NCI-H2196 (cell line): ENCODE results near the gene RFPL3.
"Not testable (repeated sequence)": the region's sequence is repeated elsewhere in the genome, so short reads cannot be mapped to it uniquely, and the experiment has no call there.

ENCODE experiments used
- DNase-seq: peaks from one replicate; lab custom pipeline; 2025; ENCODE audit not compliant: unreplicated experiment; lab: John Stamatoyannopoulos, UW

Gene RFPL3

DNA sequence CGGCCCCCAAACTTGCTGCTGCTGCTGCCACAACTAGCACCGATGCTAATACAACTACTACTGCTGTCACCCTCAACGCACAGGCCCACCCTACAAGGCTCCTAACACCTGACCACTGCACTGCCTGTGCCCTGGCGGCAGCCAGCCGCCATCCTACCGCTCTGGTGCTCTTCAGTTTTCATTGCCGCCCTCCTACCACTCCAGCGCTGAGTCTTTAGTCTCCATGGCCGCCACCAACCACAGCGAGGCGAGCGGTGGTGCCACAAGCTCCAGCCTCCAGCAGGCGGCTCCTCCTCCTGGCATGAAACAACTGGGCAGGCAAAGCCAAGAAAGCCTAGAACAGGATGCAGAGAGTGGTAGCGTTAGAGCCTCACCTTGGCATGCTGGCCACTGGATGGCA is 5.0 kb upstream of the RFPL3 start:
- no peak for DNase-seq

DNA sequence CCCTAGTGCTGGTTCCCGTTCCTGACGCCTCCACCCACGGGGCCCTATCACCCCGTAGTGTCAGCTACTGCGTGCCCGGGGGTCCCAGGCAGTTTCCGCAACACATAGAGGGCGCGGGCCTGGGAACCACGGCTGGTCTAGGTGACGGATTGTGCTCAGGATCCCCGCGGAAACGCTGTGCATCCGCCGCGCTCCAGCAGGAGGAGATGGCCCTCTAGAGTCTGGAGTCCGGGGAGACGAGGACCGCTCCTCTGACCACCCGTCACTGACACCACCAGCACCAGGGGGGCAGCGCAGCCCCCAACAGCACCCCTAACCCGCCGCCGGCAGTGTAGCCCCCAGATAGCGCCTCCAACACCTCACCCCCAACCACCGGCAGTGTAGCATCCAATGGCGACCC is 4.4 kb upstream of the RFPL3 start:
- DNase-seq = no peak

DNA sequence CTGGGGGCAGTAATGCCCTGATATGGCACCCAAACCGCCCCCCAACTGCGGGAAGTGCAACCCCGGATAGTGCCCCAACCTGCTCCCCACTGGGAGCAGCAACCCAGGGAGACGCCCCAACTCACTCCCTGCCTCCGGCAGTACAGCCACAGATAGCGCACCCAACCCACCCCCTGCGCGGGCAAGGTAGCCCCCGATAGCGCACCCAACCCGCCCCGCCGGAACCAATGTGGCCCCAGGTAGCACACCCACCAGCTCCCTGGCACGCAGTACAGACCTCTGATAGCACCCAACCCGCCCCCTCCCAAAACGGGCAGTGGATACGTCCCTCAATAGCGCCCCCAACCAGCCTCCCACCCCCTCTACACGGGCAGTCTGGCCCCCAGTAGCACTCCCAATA is 3.8 kb upstream of the RFPL3 start:
- DNase-seq = no peak

- DNase-seq = no peak
These were observed 3.0 kb upstream of the RFPL3 start for GRCh38 chr22:32354360-32355351.

DNA sequence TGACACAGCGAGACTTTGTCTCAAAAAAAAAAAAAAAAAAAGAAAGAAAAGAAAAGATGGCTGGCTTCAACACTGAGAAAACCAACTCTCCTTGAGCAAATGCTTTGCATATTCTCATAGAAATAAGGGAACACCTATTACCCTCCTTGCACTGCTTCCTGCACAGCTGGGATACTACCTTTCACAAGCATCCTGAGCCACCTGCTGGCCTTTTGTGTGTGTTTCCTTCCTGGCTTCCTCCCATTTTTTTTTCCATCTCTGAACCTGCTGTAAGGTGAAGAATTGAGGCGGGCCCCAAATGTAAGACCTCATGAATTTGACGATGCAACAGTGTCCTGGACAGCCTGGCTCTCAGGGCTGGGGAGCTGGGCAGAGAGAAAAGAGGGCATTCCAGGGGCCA is 1.9 kb upstream of the RFPL3 start:
- DNase-seq = no peak

GRCh38 chr22:32360096-32360495 is 2.4 kb downstream of the RFPL3 start:
- not testable (repeated sequence) for DNase-seq

GRCh38 chr22:32361257-32361656 is 3.6 kb downstream of the RFPL3 start:
- no peak for DNase-seq

GRCh38 chr22:32364210-32364609 is 6.5 kb downstream of the RFPL3 start:
- no peak for DNase-seq

DNA sequence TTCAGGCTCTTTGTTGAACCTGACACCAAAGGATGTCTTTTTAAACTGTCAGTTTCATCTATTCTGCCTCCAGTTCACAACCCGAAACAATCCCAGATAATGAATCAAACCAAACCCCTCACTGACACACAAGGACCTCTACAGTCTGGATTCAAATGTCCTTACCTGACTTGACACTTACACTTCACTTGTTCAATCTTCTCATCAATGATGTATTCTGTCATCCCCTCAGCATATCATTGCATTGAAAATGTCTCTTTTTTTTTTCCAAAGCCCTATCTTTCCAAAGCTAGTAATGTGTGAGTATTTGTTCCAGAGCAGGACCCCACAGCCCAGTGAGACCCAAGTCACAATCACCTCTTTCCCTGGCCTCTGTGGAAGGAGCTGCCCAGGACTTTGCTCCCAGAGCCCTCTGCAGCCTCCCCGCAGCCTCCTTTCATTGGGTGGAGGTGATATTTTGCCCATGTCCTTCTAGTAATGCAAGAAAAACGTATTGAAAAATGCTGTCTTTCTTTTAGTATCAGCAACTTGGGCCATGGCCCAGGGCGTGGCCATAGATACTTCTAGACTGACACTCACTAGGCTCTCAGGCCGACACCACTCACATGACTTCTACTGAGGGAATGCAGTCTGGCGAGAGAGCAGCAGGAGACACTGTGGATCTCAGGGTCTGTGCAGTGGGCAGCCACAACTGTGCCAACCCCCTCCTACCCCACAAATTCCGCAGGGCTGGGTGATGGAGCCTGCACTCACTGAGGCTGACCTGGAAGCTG is 18.2 kb downstream of the RFPL3 start:
- no peak for DNase-seq

GRCh38 chr22:32376681-32377080 is 19.0 kb downstream of the RFPL3 start:
- no peak for DNase-seq

- DNase-seq = no peak
These were observed 21.1 kb downstream of the RFPL3 start for GRCh38 chr22:32378707-32379272.

- DNase-seq = peak; percentile 7
These were observed 23.3 kb downstream of the RFPL3 start for GRCh38 chr22:32380991-32381390.

GRCh38 chr22:32385681-32386080 is 28.0 kb downstream of the RFPL3 start:
- no peak for DNase-seq

DNA sequence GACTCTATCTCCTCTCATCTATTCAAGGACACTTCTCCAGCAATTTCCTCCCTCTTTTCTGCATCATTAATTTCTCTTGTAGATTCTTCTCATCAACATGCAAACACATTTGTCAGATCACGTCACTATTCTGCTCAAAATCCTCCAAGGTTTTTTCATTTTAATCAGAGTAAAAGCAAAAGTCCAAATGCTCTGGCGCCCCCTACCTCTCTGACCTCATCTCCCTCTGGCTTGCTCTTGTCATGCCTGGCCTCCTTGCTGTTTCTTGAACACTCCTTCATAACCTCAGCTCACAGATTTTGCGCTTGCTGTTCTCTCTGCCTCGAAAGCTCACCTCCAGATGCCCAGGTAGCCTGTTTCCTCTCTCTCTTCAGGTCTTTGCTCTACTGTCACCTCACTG is 32.0 kb downstream of the RFPL3 start:
- DNase-seq = peak; percentile 1

- no peak for DNase-seq
These were observed 37.4 kb downstream of the RFPL3 start for GRCh38 chr22:32395107-32395506.

DNA sequence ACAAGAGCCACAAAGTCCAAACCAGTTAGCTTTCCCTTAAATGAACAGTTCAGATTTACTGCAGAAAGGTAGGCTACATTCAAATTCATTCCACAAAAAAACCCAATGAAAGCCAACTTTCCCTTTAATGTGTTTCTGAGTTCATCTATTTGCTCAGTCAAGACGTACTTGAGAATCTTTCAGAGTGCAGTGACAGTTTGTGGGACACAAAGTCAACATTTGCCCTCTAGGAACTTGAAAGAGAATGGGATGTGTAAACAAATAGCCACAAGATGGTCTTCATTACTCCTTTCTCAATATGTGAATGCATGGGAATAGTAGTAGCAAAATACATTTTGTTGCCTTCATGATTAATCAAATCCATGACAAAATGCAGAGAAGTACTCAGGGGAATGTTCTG is 38.6 kb downstream of the RFPL3 start:
- DNase-seq = no peak

DNA sequence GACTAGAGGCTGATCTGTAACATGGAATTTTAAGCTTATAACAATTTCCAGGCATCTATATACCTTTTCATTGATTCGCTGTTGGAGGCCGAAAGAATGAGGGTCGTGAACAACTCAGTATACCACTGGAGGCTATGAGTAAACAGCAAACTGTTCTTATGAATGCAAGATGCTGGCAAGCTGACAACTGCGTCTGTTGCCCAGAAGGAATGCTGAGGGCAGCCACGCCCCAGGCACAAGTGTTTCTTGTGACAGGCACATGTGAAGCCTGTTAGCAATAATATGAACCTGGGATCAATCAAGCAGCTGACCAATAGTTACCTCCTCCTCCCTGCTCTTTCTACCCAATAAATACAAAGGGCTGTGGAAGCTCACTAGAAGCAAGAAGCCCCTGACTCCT is 39.1 kb downstream of the RFPL3 start:
- no peak for DNase-seq

- no peak for DNase-seq
These were observed 43.8 kb downstream of the RFPL3 start for GRCh38 chr22:32401486-32401885.

DNA sequence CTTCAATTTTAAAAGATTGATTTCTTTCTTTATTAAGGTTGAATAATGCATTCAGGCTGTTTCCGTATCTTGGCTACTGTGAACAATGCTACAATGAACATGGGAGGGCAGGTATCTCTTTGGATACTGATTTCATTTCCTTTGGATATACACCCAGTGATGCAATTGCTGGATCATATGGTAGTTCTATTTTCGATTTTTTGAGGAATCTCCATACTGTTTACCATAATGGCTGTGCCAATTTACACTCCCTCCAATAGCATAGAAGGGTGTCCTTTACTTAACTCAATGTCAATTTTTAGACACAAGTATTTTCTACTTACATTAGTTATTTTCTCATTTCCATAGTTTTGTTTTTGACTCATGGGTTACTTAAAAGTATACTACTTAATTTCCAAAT is 46.4 kb downstream of the RFPL3 start:
- no peak for DNase-seq

DNA sequence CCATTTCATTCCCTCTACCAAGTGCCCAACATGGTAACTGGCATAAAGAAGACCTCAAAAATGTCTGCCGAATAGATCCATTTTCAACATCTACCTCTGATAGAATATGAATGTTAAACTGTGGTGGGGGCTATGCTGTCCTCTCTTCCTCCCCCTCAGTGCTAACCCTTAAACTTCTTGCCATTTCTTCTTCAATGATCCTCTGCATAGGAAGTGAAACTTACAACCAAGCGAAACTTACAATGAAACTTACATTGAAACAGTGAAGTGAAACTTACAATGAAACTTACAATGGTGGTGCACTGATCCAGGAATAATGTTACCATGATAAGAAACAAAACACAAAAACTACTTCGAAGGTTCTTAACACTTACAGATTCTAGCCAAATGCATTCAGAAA is 49.6 kb downstream of the RFPL3 start:
- no peak for DNase-seq

GRCh38 chr22:32407936-32408335 is 50.3 kb downstream of the RFPL3 start:
- no peak for DNase-seq

DNA sequence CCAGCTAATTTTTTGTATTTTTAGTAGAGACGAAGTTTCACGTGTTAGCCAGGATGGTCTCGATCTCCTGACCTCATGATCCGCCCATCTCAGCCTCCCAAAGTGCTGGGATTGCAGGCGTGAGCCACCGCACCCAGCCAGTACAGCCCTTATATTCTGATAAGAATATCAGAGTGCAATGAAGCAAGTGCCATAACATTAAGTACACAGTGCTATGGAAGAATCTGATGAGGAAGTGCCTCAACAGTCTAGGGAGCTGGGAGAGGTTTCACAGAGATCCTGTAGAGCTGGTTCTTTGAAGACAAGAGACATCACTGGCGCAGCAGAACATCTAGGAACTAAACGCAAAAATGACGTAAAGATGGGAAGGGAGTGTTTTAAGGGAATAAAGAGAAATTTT is 52.3 kb downstream of the RFPL3 start:
- no peak for DNase-seq
